ENCODE results near the gene THRSP.

DNA sequence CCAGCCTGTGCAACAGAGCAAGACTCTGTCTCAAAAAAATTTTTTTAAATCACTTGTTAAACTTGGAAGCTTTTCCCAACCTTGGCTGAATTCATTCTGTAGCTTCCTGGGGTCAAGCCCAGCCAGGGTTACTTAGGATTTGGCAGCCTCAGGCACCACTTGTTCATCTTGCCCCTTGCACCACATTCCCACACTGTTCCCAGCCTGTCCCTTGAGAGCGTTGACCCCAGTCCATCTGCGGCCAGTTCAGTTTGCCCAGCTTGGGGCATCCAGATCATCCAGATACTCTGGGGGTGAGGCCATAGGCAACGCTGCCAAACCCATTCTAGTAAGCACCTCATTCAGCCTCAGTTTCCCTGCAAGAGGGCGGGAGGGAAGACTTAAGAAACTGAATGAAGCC is 8.7 kb upstream of the THRSP start:
- TF ChIP-seq, protein P1, sequence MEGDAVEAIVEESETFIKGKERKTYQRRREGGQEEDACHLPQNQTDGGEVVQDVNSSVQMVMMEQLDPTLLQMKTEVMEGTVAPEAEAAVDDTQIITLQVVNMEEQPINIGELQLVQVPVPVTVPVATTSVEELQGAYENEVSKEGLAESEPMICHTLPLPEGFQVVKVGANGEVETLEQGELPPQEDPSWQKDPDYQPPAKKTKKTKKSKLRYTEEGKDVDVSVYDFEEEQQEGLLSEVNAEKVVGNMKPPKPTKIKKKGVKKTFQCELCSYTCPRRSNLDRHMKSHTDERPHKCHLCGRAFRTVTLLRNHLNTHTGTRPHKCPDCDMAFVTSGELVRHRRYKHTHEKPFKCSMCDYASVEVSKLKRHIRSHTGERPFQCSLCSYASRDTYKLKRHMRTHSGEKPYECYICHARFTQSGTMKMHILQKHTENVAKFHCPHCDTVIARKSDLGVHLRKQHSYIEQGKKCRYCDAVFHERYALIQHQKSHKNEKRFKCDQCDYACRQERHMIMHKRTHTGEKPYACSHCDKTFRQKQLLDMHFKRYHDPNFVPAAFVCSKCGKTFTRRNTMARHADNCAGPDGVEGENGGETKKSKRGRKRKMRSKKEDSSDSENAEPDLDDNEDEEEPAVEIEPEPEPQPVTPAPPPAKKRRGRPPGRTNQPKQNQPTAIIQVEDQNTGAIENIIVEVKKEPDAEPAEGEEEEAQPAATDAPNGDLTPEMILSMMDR (IDR thresholded peaks at IDR 0.05; ENCODE audit: control extremely low read depth in 1 of 3, insufficient read depth in 1 of 3, low read depth in 1 of 3, low read length in 3 of 3), result no peak
- TF ChIP-seq, protein P2, sequence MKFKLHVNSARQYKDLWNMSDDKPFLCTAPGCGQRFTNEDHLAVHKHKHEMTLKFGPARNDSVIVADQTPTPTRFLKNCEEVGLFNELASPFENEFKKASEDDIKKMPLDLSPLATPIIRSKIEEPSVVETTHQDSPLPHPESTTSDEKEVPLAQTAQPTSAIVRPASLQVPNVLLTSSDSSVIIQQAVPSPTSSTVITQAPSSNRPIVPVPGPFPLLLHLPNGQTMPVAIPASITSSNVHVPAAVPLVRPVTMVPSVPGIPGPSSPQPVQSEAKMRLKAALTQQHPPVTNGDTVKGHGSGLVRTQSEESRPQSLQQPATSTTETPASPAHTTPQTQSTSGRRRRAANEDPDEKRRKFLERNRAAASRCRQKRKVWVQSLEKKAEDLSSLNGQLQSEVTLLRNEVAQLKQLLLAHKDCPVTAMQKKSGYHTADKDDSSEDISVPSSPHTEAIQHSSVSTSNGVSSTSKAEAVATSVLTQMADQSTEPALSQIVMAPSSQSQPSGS (IDR thresholded peaks at IDR 0.05; ENCODE audit: low read length), result no peak
- TF ChIP-seq NANOG (IDR thresholded peaks at IDR 0.05; ENCODE audit: insufficient read depth, low read depth, low read length, poor library complexity, severe bottlenecking), result no peak
- TF ChIP-seq, protein P3, sequence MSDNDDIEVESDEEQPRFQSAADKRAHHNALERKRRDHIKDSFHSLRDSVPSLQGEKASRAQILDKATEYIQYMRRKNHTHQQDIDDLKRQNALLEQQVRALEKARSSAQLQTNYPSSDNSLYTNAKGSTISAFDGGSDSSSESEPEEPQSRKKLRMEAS (IDR thresholded peaks at IDR 0.05), result no peak
